Lower lobe of right lung (tissue), 2 donors: ENCODE measurements around the gene STT3B. TPM values are rescaled to one million over a fixed set of nuclear protein-coding genes. Genes with fewer than 3 reads are reported as not detected.
A peak's percentile ranks its signal among the peaks of the same experiment; 100 is the strongest.

Experiments used
- ATAC-seq, 2 donors: fragments of 200-7000 bp; cut with Tn5 transposase; one replicate each; pipeline ENCODE4 v1.9.1; 2020 to 2022; ENCODE audit warnings: mild to moderate bottlenecking in 2 of 2, moderate library complexity in 2 of 2
- DNase-seq: peaks from one replicate; pipeline ENCODE4 v3.0.0-alpha.2; 2020
- H3K27ac ChIP-seq: fragments of 200-600 bp; one replicate; pipeline ENCODE4 v1.8.0; 2022
- H3K27me3 ChIP-seq: fragments of 200-600 bp; one replicate; pipeline ENCODE4 v1.8.0; 2022; ENCODE audit warnings: low read depth
- H3K36me3 ChIP-seq: fragments of 200-600 bp; one replicate; pipeline ENCODE4 v1.8.0; 2022; ENCODE audit warnings: mild to moderate bottlenecking
- H3K4me1 ChIP-seq: fragments of 200-600 bp; one replicate; pipeline ENCODE4 v1.8.0; 2022
- H3K4me3 ChIP-seq: fragments of 200-600 bp; one replicate; pipeline ENCODE4 v1.8.0; 2022; ENCODE audit warnings: mild to moderate bottlenecking
- H3K9me3 ChIP-seq: fragments of 200-600 bp; one replicate; pipeline ENCODE4 v1.8.0; 2022
- intact Hi-C: fragments of 100-400 bp; cut with DNase I; formaldehyde crosslinking; loops from one replicate; pipeline ENCODE4 v1.11.0; 2022
- total RNA-seq: library from RNA; stranded (reverse); fragmentation: NEBNext Ultra II Directional; extraction: Animal tissue kit (Norgen Biotek cat#: 25700); gene quantifications from one replicate; pipeline ENCODE4 v1.2.1, GENCODE V29; 2021
- TF ChIP-seq, protein P1 (sequence below): fragments of 200-600 bp; IDR thresholded peaks from one replicate; pipeline ENCODE4 v1.8.0; 2022; ENCODE audit warnings: antibody characterized with exemption, mild to moderate bottlenecking
- donor health status: DM: no; HTN: yes; CAD: no; lungs with severe emphysema.

Gene STT3B
- total RNA-seq, 1 donor from 2014 or later, result 106 TPM

DNA sequence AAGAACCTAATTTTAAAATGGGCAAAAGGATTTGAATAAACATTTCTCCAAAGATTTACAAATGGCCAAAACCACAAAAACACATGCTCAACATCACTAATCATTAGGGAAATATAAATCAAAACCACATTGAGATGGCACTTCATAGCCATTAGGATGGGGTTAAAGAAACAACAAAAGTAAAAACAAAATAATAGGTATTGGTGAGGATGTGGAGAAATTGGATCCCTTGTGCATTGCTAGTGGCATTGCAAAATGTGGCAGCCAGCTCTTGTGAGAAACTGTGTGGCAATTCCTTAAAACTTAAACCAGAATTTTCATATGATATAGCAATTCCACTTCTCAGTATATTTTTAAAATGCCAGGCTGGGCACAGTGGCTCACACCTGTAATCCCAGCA lies 126.5 kb downstream of the STT3B start:
- ATAC-seq, result no peak
- Histone ChIP-seq H3K36me3 (no peaks in the 10 kb centered on the region), H3K9me3 (peaks cover 26% of the 10 kb centered on the region), H3K27me3 (no peaks in the 10 kb centered on the region), H3K4me3 (no peak overlapping the region), H3K27ac (no peak overlapping the region), H3K4me1 (peaks cover 4% of the 10 kb centered on the region)
- TF ChIP-seq, protein P1, sequence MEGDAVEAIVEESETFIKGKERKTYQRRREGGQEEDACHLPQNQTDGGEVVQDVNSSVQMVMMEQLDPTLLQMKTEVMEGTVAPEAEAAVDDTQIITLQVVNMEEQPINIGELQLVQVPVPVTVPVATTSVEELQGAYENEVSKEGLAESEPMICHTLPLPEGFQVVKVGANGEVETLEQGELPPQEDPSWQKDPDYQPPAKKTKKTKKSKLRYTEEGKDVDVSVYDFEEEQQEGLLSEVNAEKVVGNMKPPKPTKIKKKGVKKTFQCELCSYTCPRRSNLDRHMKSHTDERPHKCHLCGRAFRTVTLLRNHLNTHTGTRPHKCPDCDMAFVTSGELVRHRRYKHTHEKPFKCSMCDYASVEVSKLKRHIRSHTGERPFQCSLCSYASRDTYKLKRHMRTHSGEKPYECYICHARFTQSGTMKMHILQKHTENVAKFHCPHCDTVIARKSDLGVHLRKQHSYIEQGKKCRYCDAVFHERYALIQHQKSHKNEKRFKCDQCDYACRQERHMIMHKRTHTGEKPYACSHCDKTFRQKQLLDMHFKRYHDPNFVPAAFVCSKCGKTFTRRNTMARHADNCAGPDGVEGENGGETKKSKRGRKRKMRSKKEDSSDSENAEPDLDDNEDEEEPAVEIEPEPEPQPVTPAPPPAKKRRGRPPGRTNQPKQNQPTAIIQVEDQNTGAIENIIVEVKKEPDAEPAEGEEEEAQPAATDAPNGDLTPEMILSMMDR, result no peak
- intact Hi-C loops, result no loop called here
- no peak for DNase-seq

DNA sequence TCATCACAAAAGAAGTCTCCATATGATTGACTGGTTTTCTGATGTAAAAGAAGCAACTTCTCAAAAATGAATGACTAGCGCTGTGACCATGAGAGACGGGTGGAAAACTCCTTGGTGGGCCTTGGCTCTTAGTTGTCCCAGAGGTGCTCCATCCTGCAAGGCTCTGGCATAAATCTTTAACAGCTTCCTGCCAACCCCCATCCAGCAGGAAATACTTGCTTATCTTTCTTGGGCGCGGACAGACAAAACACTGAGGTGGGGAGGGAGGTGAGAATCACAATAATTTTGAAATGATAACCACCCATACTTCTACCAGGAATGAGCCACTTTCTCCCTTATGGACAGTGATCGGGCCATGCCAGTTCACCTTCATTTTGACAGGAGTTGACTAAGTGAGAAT lies 128.6 kb downstream of the STT3B start:
- H3K9me3 ChIP-seq, result peaks cover 6% of the 10 kb centered on the region
- no peak for DNase-seq
- TF ChIP-seq, protein P1, result no peak
- no peaks in the 10 kb centered on the region for H3K27me3 ChIP-seq
- H3K4me3 ChIP-seq, result no peak overlapping the region
- H3K4me1 ChIP-seq, result peaks cover 4% of the 10 kb centered on the region
- no peaks in the 10 kb centered on the region for H3K36me3 ChIP-seq
- no peak for ATAC-seq
- no peak overlapping the region for H3K27ac ChIP-seq
- intact Hi-C loops, result no loop called here

DNA sequence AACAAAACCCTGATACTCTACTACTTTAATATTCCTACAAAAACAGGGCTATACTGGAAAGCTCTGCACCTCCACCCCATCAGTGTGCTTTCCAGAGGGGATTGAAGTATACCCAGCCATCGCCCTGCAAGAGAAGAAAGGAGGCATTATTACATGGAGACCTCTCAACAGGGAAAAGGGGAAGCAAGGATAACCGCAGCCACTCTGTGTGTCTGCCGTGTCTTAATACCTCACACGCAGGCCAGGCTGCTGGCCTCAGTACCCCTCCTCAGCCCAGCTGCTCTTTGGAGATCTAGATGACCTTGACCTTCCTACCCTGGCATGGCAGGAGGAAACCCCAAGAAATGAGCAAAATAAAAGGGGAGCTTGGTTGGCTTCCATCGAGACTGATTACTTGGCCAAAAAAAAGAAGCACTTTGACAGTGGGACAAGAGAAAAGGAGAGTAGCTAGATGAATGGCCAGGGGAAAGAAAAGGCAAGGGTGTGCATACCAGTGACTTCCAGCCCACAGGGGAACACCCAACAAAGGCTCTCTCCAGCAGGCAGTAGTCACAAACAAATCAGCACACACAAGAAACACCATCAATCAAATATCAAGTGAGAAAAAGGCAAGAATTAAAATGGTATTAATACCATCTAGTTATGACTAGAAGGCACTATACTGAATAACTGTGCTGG lies 129.4 kb downstream of the STT3B start:
- intact Hi-C loops, result no loop called here
- Histone ChIP-seq H3K27ac (no peak overlapping the region), H3K4me1 (peaks cover 4% of the 10 kb centered on the region), H3K27me3 (no peaks in the 10 kb centered on the region), H3K36me3 (no peaks in the 10 kb centered on the region), H3K4me3 (no peak overlapping the region), H3K9me3 (no peaks in the 10 kb centered on the region)
- ATAC-seq (peak in 1 of 2 donors; percentile 54), DNase-seq (no peak)
- TF ChIP-seq, protein P1, result no peak

DNA sequence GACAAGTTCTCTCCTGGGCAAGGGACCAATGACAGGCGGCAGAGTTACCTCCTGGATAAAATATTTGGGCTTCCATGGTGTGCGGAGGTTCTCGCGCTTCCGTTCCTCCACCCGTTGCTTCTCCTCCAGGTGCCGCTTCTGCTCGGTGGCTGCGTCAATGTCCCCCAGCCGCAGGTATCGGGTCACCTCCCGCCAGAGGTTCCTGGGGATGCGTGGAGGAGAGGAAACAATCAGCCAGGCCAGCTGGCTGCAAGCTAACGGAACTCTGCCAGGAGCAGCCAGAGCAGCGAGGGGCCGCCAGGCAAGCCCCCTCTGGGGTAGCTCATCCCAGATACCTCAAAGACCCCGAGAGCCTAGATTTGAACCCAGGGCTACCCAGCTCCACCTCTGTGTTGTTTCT lies 131.3 kb downstream of the STT3B start:
- Histone ChIP-seq H3K36me3 (no peaks in the 10 kb centered on the region), H3K27me3 (no peaks in the 10 kb centered on the region), H3K9me3 (no peaks in the 10 kb centered on the region), H3K4me1 (peaks cover 4% of the 10 kb centered on the region), H3K27ac (no peak overlapping the region), H3K4me3 (no peak overlapping the region)
- intact Hi-C loops, result no loop called here
- no peak for ATAC-seq
- TF ChIP-seq, protein P1, result no peak
- DNase-seq, result no peak

DNA sequence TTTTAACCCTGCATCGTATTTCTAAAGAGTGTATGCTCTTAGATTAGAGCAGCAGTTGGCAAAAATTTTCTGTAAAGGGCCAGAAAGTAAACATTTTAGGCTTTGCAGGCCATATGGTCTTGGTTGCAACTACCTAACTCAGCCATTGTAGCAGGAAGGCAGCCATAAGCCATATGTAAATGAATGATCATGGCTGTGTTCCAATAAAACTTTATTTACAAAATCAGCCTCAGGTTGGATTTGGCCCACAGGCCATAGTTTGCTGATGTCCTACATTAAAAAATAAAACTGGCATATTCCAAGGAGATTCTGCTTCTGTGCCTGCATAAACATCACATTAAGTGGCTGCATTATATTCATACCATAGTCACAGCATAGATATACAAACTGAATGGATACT lies 134.9 kb downstream of the STT3B start:
- DNase-seq (no peak), ATAC-seq (no peak)
- Histone ChIP-seq H3K36me3 (no peaks in the 10 kb centered on the region), H3K27ac (no peak overlapping the region), H3K4me3 (no peak overlapping the region), H3K9me3 (no peaks in the 10 kb centered on the region), H3K27me3 (no peaks in the 10 kb centered on the region), H3K4me1 (peaks cover 14% of the 10 kb centered on the region)
- intact Hi-C loops, result no loop called here
- TF ChIP-seq, protein P1, result no peak
